ENCODE results near the gene SLC35B2. TPM values are rescaled to one million over a fixed set of nuclear protein-coding genes. Genes with fewer than 3 reads are reported as not detected.

Gene SLC35B2
- total RNA-seq, 1 donor from 2014 or later: 38.0 TPM

Other genes with a start within 250 kb of the SLC35B2 start
- 52.6 and 57.9 TPM in 2 replicates for gene MRPL14, start 130.1 kb downstream of the SLC35B2 start, total RNA-seq
- 10.5 and 21.7 TPM in 2 replicates for gene TMEM63B, start 130.0 kb downstream of the SLC35B2 start, total RNA-seq
- 0.76 and 1.9 TPM in 2 replicates for gene CAPN11, start 98.7 kb downstream of the SLC35B2 start, total RNA-seq
- gene MYMX, start 40.6 kb downstream of the SLC35B2 start, total RNA-seq: 0.13 TPM in 1 of 2 replicates, not detected in the other
- gene SLC29A1, start 33.9 kb downstream of the SLC35B2 start, total RNA-seq: 27.3 and 37.0 TPM in 2 replicates
- gene HSP90AB1, start 10.4 kb downstream of the SLC35B2 start, total RNA-seq: 448 and 497 TPM in 2 replicates
- gene NFKBIE, start 8.0 kb upstream of the SLC35B2 start, total RNA-seq: 9.6 and 15.0 TPM in 2 replicates
- gene TMEM151B, start 12.9 kb upstream of the SLC35B2 start, total RNA-seq: not detected in 2 replicates
- 10.7 and 12.6 TPM in 2 replicates for gene AARS2, start 55.8 kb upstream of the SLC35B2 start, total RNA-seq
- gene SPATS1, start 85.1 kb upstream of the SLC35B2 start, total RNA-seq: not detected in 2 replicates
- gene CDC5L, start 130.2 kb upstream of the SLC35B2 start, total RNA-seq: 14.0 and 15.4 TPM in 2 replicates

Data from dermis microvascular lymphatic vessel endothelial cell (primary cell).